Astrocyte (in vitro differentiated cells and primary cell): ENCODE measurements around the gene CPSF2. TPM values are rescaled to one million over a fixed set of nuclear protein-coding genes. Genes with fewer than 3 reads are reported as not detected.

Experiments
- DNase-seq: peaks from one replicate; pipeline ENCODE4 v3.0.0-alpha.2; 2010; ENCODE audit warnings: low read depth
- FAIRE-seq: peaks from 2 replicates; lab custom pipeline; 2011; peaks lifted over from hg19 to GRCh38; lab: Jason Lieb, UNC
- H2AFZ ChIP-seq: 2 replicates; pipeline ENCODE4 v1.6.0; 2012; ENCODE audit warnings: low read depth, low read length, inconsistent platforms
- H3K27ac ChIP-seq: 2 replicates; pipeline ENCODE4 v1.5.1; 2011; ENCODE audit warnings: low read depth, low read length, inconsistent platforms
- H3K27me3 ChIP-seq: 2 replicates; pipeline ENCODE4 v1.6.0; 2011; ENCODE audit warnings: low read length, inconsistent platforms; ENCODE audit not compliant: insufficient read depth
- H3K36me3 ChIP-seq: 2 replicates; pipeline ENCODE4 v1.5.1; 2011; ENCODE audit warnings: low read length, inconsistent platforms; ENCODE audit not compliant: insufficient read depth
- H3K4me1 ChIP-seq: 2 replicates; pipeline ENCODE4 v1.5.1; 2011; ENCODE audit warnings: low read length, inconsistent platforms; ENCODE audit not compliant: insufficient read depth
- H3K4me2 ChIP-seq: 2 replicates; pipeline ENCODE4 v1.6.0; 2012; ENCODE audit warnings: low read length, inconsistent platforms
- H3K4me3 ChIP-seq: 2 replicates; pipeline ENCODE4 v1.5.1; 2011; ENCODE audit warnings: low read depth, mild to moderate bottlenecking, low read length, inconsistent platforms; ENCODE audit not compliant: insufficient read depth
- H3K79me2 ChIP-seq: 2 replicates; pipeline ENCODE4 v1.6.0; 2012; ENCODE audit warnings: mild to moderate bottlenecking, low read length, inconsistent platforms; ENCODE audit not compliant: insufficient read depth
- H3K9ac ChIP-seq: 2 replicates; pipeline ENCODE4 v1.6.0; 2012; ENCODE audit warnings: mild to moderate bottlenecking, low read length, inconsistent platforms
- H3K9me3 ChIP-seq: 2 replicates; pipeline ENCODE4 v1.5.1; 2012; ENCODE audit warnings: low read depth, mild to moderate bottlenecking, low read length, inconsistent platforms; ENCODE audit not compliant: insufficient read depth
- H4K20me1 ChIP-seq: 2 replicates; pipeline ENCODE4 v1.6.0; 2012; ENCODE audit warnings: low read length, inconsistent platforms; ENCODE audit not compliant: insufficient read depth
- H3K27ac Mint-ChIP-seq: one replicate; pipeline ENCODE4 v1.8.0; 2021; ENCODE audit warnings: mild to moderate bottlenecking, mixed read lengths; ENCODE audit not compliant: unreplicated experiment
- H3K27me3 Mint-ChIP-seq: one replicate; pipeline ENCODE4 v1.8.0; 2021; ENCODE audit warnings: low read depth, mixed read lengths; ENCODE audit not compliant: unreplicated experiment
- H3K36me3 Mint-ChIP-seq: one replicate; pipeline ENCODE4 v1.8.0; 2021; ENCODE audit warnings: low read depth, mixed read lengths; ENCODE audit not compliant: unreplicated experiment
- H3K4me1 Mint-ChIP-seq: one replicate; pipeline ENCODE4 v1.8.0; 2021; ENCODE audit warnings: low read depth, mixed read lengths; ENCODE audit not compliant: unreplicated experiment
- H3K4me3 Mint-ChIP-seq: one replicate; pipeline ENCODE4 v1.8.0; 2021; ENCODE audit warnings: mild to moderate bottlenecking, moderate library complexity, mixed read lengths; ENCODE audit not compliant: unreplicated experiment
- H3K9me3 Mint-ChIP-seq: one replicate; pipeline ENCODE4 v1.8.0; 2021; ENCODE audit warnings: mild to moderate bottlenecking, mixed read lengths; ENCODE audit not compliant: unreplicated experiment
- CTCF ChIP-seq: IDR thresholded peaks from 2 replicates; pipeline ENCODE4 v1.5.1; 2011; ENCODE audit warnings: low read depth, mild to moderate bottlenecking, inconsistent platforms, low read length, moderate library complexity; ENCODE audit not compliant: insufficient read depth
- EZH2 ChIP-seq: IDR thresholded peaks from 2 replicates; pipeline ENCODE4 v1.6.1; 2012; ENCODE audit warnings: mild to moderate bottlenecking, low read length, inconsistent platforms; ENCODE audit not compliant: insufficient read depth
- total RNA-seq: library from RNA; stranded (reverse); gene quantifications from 2 replicates; pipeline ENCODE4 v1.2.1, GENCODE V29; 2021

The CPSF2 gene
- total RNA-seq, 1 donor from 2014 or later, result 58.6 TPM

- DNase-seq (no peak), FAIRE-seq (no peak)
- Histone ChIP-seq H3K36me3 (no peaks in the 10 kb centered on the region), H3K27me3 (no peaks in the 10 kb centered on the region), H3K4me2 (no peak overlapping the region), H2AFZ (no peak overlapping the region), H3K4me1 (no peaks in the 10 kb centered on the region), H3K4me3 (no peak overlapping the region), H3K27ac (no peak overlapping the region), H3K9ac (no peak overlapping the region), H4K20me1 (no peaks in the 10 kb centered on the region), H3K9me3 (no peaks in the 10 kb centered on the region), H3K79me2 (no peaks in the 10 kb centered on the region)
- peaks cover 4% of the 10 kb centered on the region for H3K9me3 Mint-ChIP-seq
- H3K27me3 Mint-ChIP-seq, result peaks cover 47% of the 10 kb centered on the region
- TF ChIP-seq CTCF (no peak), EZH2 (no peak)
- H3K36me3 Mint-ChIP-seq, result peaks cover 2% of the 10 kb centered on the region
- no peaks in the 10 kb centered on the region for H3K4me1 Mint-ChIP-seq
- H3K27ac Mint-ChIP-seq, result no peak overlapping the region
- H3K4me3 Mint-ChIP-seq, result no peak overlapping the region
Measured at GRCh38 chr14:92204792-92205191, 83.0 kb downstream of the CPSF2 start.

DNA sequence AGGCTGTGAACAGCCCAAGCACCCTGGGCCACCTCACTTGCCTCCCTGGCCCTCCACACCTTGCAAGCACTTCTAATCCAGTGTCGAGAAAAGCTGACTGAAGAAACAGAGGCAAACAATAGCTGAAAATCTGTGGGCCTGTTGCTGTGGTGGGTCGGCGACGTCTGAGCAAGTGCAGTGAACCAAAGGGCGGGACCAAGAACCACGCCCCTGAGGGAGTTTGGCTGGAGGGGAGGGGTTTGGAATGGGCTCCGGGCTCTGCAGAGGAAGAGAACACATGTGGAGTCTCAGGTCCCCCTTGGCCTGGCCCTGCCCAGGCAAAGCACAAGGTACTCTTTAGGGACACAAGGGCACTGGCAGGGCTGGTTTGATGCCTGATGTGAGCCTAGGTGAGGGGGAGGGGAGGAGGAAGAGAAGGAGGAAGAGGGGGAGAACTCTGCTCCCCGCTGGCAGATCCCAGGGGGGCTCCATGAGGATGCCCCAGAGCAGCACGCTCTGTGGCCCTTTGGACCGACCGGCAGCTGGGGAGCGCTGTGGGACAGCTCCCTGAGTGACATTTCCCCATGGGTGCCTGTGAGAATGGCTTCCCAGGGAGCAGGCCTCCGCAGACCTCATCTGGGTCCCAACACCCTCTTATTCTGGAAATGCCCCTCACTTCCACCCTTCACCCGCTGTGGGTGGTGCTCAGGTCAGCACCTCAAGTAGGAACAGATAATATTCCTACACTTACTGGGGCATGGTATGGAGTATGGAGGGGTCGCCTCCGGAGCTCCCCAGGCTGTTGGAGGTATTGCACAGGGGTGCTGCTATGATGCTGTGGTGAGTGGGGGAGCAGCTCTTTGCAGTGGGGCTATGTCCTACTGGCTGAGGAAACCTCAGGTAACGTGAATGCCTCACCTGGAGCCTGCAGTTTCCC is 85.5 kb downstream of the CPSF2 start:
- no peak for DNase-seq

More for the DNA sequence above, 85.5 kb downstream of the CPSF2 start:
- no peak overlapping the region for H3K4me3 ChIP-seq
- H3K79me2 ChIP-seq, result no peaks in the 10 kb centered on the region
- no peaks in the 10 kb centered on the region for H3K36me3 ChIP-seq
- no peak overlapping the region for H2AFZ ChIP-seq
- H3K4me2 ChIP-seq, result no peak overlapping the region
- no peaks in the 10 kb centered on the region for H3K4me1 ChIP-seq
- H3K4me3 Mint-ChIP-seq, result no peak overlapping the region
- H3K27ac ChIP-seq, result no peak overlapping the region
- H3K4me1 Mint-ChIP-seq, result no peaks in the 10 kb centered on the region
- H4K20me1 ChIP-seq, result no peaks in the 10 kb centered on the region
- H3K9me3 Mint-ChIP-seq, result peaks cover 12% of the 10 kb centered on the region
- H3K27ac Mint-ChIP-seq, result no peak overlapping the region
- TF ChIP-seq EZH2, result no peak
- TF ChIP-seq CTCF, result no peak
- no peak for FAIRE-seq
- H3K27me3 ChIP-seq, result no peaks in the 10 kb centered on the region
- peaks cover 4% of the 10 kb centered on the region for H3K36me3 Mint-ChIP-seq
- no peak overlapping the region for H3K9ac ChIP-seq
- H3K9me3 ChIP-seq, result no peaks in the 10 kb centered on the region
- H3K27me3 Mint-ChIP-seq, result peaks cover 49% of the 10 kb centered on the region
